GM21786 (cell line): ENCODE measurements around the gene FAM111A.

Source experiments
- ATAC-seq: cut with Tn5 transposase; IDR thresholded peaks from one replicate; pipeline ENCODE4 v1.9.1; 2021; ENCODE audit not compliant: unreplicated experiment

FAM111A gene

GRCh38 chr11:59141673-59142460 lies 789 bp upstream of the FAM111A start:
- ATAC-seq = peak; percentile 0

- no peak for ATAC-seq
These were observed 1.4 kb downstream of the FAM111A start for GRCh38 chr11:59144096-59144495.

GRCh38 chr11:59144579-59145345 lies 2.1 kb downstream of the FAM111A start:
- peak; percentile 59 for ATAC-seq

- no peak for ATAC-seq
These were observed 2.9 kb downstream of the FAM111A start for GRCh38 chr11:59145534-59145933.

GRCh38 chr11:59151761-59152160 lies 9.1 kb downstream of the FAM111A start:
- peak; percentile 68 for ATAC-seq

GRCh38 chr11:59152312-59152951 lies 9.8 kb downstream of the FAM111A start:
- ATAC-seq = peak; percentile 75

GRCh38 chr11:59154610-59155009 lies 12.0 kb downstream of the FAM111A start:
- ATAC-seq = no peak

- ATAC-seq = no peak
These were observed 14.8 kb downstream of the FAM111A start for GRCh38 chr11:59157433-59157832.

GRCh38 chr11:59158206-59159068 lies 15.8 kb downstream of the FAM111A start:
- ATAC-seq = peak; percentile 89

GRCh38 chr11:59164028-59164427 lies 21.4 kb downstream of the FAM111A start:
- no peak for ATAC-seq

GRCh38 chr11:59171508-59172322 lies 29.1 kb downstream of the FAM111A start, which contains the start of gene DTX4:
Gene DTX4 (plus strand): TSS chr11:59172132. CDS start chr11:59172596, 464 bp downstream.
- peak; percentile 67 for ATAC-seq

GRCh38 chr11:59172345-59173079 lies 29.9 kb downstream of the FAM111A start:
- ATAC-seq = peak; percentile 22

GRCh38 chr11:59173080-59173963 lies 30.7 kb downstream of the FAM111A start:
- peak; percentile 8 for ATAC-seq

- no peak for ATAC-seq
These were observed 31.5 kb downstream of the FAM111A start for GRCh38 chr11:59173964-59174663.

GRCh38 chr11:59174664-59175033 lies 32.0 kb downstream of the FAM111A start:
- no peak for ATAC-seq

- no peak for ATAC-seq
These were observed 32.4 kb downstream of the FAM111A start for GRCh38 chr11:59175091-59175501.

- no peak for ATAC-seq
These were observed 33.7 kb downstream of the FAM111A start for GRCh38 chr11:59176330-59176729.

- no peak for ATAC-seq
These were observed 35.7 kb downstream of the FAM111A start for GRCh38 chr11:59178402-59178801.
